NT2/D1 (cell line): ENCODE results near the gene ARID1B.

Experiments used
- SUZ12 ChIP-seq: IDR thresholded peaks from 2 replicates; pipeline ENCODE4 v1.6.1; 2011; ENCODE audit not compliant: insufficient read length, insufficient read depth; ENCODE audit errors: extremely low read depth
- YY1 ChIP-seq: IDR thresholded peaks from 2 replicates; pipeline ENCODE4 v1.6.1; 2011; ENCODE audit not compliant: insufficient read length, insufficient read depth
- ZNF274 ChIP-seq: IDR thresholded peaks from 2 replicates; pipeline ENCODE4 v1.6.1; 2011; ENCODE audit warnings: mild to moderate bottlenecking, low read depth, low read length

DNA sequence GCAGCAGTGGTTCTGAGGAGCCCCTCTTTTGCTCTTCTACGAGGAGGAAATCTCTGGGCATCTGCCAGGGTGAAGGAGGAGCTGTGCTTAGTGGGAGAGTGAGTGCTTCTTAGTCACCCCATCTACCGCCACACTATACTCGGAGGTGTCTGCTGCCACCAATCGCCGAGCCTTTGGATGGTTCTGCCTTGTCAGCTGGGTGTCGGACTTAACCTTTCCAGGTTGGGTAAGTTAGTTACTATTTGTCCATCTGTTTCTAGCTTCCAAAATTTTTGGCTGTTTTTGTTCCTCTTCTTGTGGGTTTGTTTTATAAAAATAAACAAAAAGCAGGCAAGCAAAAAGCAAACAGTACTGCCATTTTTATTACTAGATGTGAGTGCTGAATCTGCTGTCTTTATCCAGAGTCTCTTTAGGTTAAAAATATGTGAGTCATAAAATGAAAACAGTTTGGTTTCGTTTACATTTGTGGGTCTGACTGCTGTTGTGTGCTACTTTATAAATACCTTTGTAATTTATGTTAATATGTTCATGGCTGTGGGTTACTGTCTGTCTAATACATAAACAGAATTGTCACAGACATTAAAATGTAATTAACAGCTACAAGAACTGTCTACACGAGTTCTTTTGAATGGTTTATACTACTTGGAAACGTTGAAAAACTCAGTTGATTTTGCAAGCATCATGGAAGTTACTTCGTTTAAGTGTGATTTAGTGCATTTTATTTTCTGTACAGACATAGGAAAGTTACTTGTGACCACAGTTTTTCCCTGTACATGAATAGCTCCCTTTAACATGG lies 89.2 kb downstream of the ARID1B start:
- TF ChIP-seq YY1 = no peak
- TF ChIP-seq ZNF274 = no peak
- TF ChIP-seq SUZ12 = no peak
